ENCODE data around the gene KRT78.
"Not testable (repeated sequence)": the region's sequence is repeated elsewhere in the genome, so short reads cannot be mapped to it uniquely, and the experiment has no call there.

The KRT78 gene

GRCh38 chr12:52871291-52872039, 22.7 kb upstream of the KRT78 start:
- DNase-seq = no peak

GRCh38 chr12:52870361-52871290, 21.8 kb upstream of the KRT78 start:
- DNase-seq = peak; percentile 51

- DNase-seq = no peak
Measured at GRCh38 chr12:52867642-52868041, 18.8 kb upstream of the KRT78 start.

GRCh38 chr12:52867152-52867551, 18.4 kb upstream of the KRT78 start:
- DNase-seq = no peak

DNA sequence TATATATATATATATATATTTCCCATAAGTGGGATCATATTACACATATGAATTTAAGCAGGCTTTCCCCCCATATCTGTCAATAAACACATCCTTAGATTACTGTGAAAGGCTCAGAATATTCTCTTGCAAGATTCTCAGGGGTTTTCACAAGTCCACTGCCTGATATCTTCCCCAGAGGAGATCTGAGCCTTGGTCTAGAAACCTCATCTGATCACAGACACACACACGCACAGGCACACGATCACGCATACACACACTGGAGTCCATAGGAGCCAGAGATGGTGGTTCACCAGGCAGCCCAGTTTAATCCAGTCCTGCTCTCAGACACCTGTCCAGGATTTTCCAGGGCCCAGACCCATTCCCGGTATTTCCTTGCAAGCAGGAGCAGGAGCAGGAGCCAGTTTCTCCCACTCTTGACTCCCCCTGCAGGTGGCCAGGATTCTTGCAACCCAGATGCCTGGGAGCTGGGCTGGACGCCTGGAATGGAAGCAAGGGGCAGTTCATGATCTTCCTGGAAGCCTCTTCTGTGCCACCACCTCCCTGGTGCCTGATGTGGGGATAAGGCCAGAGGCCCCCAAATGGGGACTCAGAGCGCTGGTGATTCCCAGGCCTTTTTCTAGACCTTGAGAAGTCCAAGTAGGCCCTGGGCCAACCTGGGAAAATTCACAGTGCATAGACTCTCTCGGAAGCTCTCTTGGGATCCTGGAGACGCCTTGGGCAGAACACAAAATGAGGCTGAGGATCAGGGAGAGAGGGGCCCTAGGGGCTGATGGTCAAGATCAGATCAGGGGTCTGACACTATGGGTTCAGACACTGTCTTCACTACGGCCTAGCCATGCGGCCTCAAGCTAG, 16.5 kb upstream of the KRT78 start:
- DNase-seq = peak; percentile 81

- no peak for DNase-seq
Measured at GRCh38 chr12:52862023-52862422, 13.2 kb upstream of the KRT78 start.

- no peak for DNase-seq
Measured at GRCh38 chr12:52861511-52861910, 12.7 kb upstream of the KRT78 start.

DNA sequence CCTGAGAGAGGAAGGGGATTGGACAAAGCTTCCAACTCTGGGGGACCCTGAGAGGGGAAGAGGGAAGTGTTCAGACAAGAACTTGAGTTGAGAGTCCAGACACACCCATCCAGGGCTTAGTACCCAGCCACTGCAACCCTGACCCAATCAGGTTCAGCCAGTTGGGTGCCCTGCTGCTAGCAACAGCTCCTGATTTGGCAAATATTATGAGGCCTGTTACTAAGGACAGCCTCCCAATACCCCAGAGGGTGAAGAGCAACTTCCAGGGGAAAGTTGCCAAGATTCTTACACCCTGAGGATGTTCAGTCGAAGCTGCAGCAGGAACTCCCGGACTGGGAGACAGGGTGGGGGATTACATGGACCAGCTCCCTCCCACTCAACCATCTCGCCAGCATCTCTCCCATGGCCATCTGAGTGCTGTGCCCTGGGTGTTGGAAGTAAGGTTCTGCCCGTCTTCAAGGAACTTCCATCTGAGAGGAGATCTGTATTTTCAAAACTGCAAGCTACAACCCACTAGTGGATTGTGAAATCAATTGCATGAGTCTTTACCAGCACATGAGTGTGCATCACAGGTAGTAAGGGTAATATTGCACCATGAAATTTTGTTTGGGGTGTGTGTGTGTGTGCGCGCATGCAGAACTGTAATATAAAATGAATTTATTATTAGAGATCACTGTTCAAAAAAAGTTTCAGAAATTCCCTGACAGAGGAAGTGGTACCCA, 11.5 kb upstream of the KRT78 start:
- DNase-seq = no peak

GRCh38 chr12:52857500-52857899, 8.7 kb upstream of the KRT78 start:
- DNase-seq = no peak

- DNase-seq = no peak
Measured at GRCh38 chr12:52856787-52857186, 8.0 kb upstream of the KRT78 start.

- not testable (repeated sequence) for DNase-seq
Measured at GRCh38 chr12:52856077-52856476, 7.3 kb upstream of the KRT78 start.

DNA sequence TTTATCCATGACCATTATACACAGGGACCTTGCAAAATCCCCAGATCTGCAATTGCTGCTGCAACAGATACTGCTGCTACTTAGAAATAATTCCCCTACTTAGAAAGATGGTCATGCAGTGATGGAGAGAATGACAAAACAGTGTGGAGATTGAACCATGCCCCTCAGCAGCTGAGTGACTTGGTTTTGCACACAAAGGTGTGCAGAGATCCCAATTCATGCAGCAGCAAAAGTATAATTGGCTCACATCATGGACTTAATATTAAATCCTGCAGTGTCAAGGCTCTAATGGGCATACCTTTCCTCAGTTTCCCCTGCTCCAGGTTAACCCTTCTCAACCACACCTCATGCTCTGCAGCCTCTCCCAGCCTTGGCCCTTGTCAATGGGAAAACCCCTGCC, 3.0 kb upstream of the KRT78 start:
- no peak for DNase-seq

DNA sequence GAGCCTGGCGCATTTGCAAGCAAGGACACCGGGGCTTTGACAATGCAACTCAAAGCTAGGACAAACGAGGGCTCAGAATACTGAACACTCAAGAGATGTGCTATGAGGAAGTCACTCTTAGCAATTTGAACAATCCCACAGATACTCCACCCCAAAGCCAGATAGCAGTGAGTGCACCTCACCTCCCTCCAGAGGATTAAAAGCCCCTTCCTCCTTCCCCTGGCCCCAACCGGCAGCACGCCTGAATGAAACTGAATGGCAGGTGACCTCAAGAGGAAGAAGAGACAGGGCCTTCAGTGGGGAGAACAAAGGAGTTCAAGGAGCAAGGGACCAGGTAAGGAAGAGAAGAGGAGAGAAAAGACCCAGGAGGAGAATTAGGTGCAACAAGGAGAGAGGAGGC, 1.9 kb upstream of the KRT78 start:
- DNase-seq = no peak

DNA sequence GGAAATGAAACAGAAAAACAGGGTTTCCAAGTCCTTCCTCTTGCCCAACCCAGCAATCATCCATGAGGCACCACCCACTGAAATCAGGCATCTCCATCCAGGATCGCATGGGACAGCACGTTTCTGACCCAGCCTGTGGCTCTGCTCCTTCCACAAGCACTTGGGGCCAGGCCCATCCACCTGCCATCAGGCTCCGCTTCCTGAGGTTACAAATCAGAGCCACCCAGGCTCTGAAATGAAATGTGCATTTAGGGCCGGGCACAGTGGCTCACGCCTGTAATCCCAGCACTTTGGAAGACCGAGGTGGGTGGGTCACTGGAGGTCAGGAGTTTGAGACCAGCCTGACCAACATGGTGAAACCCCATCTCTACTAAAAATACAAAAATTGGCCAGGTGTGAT, 717 bp upstream of the KRT78 start:
- DNase-seq = no peak

DNA sequence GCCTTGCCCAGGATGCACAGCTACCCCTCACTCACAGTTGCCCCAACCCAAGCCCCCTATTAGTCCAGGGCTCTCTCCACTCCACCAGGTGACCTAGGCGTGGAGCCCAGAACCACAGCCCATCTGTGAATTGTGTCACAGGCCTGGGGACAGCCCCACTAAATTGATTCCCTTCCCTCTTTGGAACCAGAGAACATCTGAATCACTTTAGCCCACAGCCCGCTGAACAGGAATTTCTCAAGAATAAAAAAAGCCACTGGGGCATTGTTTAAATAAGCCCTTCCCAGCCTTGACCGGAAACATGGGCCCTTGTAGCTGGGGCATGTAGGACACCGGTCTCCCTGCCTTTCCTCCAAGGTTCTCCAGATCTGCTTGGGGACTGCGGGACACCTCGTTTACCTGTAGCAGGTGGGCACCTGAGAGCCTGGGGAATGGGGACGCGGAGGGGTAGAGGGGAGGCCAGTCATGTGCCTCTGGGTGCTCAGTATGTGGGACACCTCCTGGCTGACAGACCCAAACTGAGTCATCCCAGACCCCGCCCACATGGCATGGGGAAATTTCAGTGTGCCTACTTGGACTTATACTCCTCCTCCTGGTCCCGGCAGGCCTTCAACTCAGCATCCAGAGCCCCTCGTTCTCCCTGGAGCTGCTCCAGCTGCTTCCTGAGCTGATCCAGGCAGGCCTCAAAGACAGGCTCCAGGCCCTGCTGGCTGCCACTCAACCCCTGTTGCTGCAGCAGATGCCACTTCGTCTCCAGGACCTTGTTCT, 1.3 kb downstream of the KRT78 start:
- no peak for DNase-seq

DNA sequence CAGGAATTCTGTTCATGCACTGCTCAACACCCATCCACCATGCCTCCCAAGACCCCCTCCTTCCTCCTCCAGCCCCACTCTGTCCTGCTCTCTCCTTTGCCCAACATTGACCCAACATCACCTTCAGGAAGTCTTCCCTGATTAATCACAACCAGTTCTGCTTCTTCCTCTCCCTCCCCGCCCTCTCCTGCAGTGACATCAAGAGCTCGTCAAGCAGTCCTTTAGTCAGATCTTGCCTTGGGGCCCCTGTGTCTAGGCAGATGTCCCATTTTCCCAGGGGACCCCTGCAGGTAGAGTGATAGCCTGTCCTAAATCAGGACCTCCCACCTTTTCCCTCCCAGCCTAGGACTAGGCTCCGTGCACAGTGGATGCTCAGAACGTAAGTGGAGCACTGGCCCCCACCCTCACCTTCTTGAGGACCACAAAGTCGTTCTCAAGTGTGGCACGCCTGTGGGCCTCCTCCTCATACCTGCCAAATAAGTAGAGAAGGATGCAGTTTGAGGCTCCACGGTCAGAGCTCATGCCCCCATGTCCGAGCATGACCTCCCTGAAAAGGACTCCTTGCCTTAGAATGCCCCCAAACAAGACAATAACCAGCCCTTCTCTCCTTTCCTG, 2.3 kb downstream of the KRT78 start:
- no peak for DNase-seq

GRCh38 chr12:52845946-52846345, 2.8 kb downstream of the KRT78 start:
- DNase-seq = no peak

GRCh38 chr12:52844386-52844785, 4.4 kb downstream of the KRT78 start:
- DNase-seq = no peak

DNA sequence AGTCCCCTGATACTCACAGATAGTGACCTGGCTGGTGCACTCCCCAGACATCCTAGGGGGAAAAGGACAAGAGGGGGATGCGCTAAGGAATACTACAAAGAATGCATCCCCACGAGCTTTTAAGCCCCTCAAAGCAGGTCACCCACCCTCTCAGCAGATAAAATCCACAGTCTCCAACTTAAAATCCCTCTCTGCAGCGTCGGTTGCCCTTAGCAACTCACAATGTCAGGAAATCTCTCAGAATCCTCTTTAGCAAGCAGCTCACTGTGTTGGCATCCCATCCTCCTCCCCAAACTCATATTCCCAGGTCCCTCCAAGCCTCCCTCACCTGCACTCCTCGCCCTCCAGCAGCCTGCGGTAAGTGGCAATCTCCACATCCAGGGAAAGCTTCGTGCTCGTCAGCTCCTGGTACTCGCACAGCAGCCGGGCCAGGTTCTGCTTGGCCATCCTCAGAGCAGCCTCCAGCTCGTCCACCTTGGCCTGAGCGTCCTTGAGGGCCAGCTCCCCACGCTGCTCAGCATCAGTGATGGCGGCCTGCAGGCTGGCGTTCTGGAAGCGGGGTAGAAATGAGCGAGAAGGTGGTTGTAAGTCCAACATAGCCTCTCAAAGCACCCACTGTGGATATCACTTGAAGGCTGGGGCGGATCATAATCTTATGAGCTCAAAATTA, 9.2 kb downstream of the KRT78 start:
- no peak for DNase-seq

DNA sequence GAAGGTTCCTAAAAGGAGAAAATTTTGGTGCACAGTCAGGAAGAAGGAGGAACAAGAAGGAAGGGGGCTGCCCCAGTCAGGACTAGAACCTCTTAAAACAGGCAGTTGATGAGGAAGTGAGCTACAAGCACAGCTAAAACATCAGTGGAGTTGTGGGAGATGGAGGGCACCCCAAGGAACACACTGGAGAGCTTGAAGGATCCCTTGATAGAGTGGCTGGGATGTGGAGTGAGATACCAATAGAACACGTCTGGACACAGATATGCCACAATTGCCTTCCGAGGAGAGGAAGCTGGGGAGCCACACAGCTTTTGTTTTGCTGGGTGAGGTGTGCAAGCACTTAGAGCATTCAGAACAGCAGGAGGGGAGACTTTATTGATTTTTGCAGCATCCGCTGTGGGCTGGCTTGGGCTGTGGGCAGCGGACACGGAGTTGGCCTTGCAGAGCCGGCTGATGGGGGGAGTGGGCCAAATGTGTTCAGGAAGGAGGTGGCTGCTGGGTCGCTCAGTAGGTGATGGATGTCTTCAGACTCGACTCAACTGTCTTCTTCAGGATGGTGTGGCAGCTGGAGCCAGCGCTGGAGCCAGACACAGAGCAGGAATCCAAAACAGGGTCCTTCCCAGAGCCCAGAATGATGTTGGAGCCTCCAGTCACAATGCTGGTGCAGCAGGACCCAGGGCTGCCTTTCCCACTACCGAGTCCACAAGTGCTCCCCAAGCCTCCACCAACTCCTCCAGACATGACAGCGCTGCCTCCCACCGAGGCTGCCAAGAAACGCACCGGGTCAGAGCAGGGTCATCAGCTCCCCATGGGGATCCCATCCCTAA, 10.0 kb downstream of the KRT78 start:
- peak; percentile 55 for DNase-seq
